Left ventricle myocardium inferior (tissue), 1 donor: ENCODE results near the gene VGLL2. TPM values are rescaled to one million over a fixed set of nuclear protein-coding genes. Genes with fewer than 3 reads are reported as not detected.

Source experiments
- DNase-seq: peaks from one replicate; pipeline ENCODE4 v3.0.0-alpha.2; 2020
- H3K27ac ChIP-seq: fragments of 200-600 bp; replicated peaks from 2 replicates; pipeline ENCODE4 v1.8.0; 2021
- H3K27me3 ChIP-seq: fragments of 200-600 bp; 2 replicates; pipeline ENCODE4 v1.8.0; 2021; ENCODE audit warnings: low read depth
- H3K36me3 ChIP-seq: fragments of 200-600 bp; 2 replicates; pipeline ENCODE4 v1.8.0; 2021
- H3K4me1 ChIP-seq: fragments of 200-600 bp; 2 replicates; pipeline ENCODE4 v1.8.0; 2021
- H3K4me3 ChIP-seq: fragments of 200-600 bp; 2 replicates; pipeline ENCODE4 v1.8.0; 2021; ENCODE audit warnings: mild to moderate bottlenecking, moderate library complexity
- H3K9me3 ChIP-seq: fragments of 200-600 bp; replicated peaks from 2 replicates; pipeline ENCODE4 v1.8.0; 2021
- intact Hi-C: fragments of 100-400 bp; cut with micrococcal nuclease; formaldehyde crosslinking; loops from one replicate; pipeline ENCODE4 v1.11.0; 2022
- total RNA-seq: library from RNA; stranded (reverse); fragmentation: NEBNext Ultra II Directional; extraction: Animal tissue kit (Norgen Biotek cat#: 25700); gene quantifications from one replicate; pipeline ENCODE4 v1.2.1, GENCODE V29; 2021
- TF ChIP-seq, protein P1 (sequence below): fragments of 200-600 bp; IDR thresholded peaks from 2 replicates; pipeline ENCODE4 v1.8.0; 2021; ENCODE audit warnings: antibody characterized with exemption, mild to moderate bottlenecking, borderline replicate concordance
- donor health status: DM: no; HTN: yes; CAD: no; lungs with severe emphysema.

Gene VGLL2
- total RNA-seq, 1 donor from 2014 or later = 2.4 TPM

- DNase-seq = no peak
- H3K9me3 ChIP-seq = no peaks in the 10 kb centered on the region
- no peak overlapping the region for H3K27ac ChIP-seq
- intact Hi-C loops = no loop called here
- TF ChIP-seq, protein P1, sequence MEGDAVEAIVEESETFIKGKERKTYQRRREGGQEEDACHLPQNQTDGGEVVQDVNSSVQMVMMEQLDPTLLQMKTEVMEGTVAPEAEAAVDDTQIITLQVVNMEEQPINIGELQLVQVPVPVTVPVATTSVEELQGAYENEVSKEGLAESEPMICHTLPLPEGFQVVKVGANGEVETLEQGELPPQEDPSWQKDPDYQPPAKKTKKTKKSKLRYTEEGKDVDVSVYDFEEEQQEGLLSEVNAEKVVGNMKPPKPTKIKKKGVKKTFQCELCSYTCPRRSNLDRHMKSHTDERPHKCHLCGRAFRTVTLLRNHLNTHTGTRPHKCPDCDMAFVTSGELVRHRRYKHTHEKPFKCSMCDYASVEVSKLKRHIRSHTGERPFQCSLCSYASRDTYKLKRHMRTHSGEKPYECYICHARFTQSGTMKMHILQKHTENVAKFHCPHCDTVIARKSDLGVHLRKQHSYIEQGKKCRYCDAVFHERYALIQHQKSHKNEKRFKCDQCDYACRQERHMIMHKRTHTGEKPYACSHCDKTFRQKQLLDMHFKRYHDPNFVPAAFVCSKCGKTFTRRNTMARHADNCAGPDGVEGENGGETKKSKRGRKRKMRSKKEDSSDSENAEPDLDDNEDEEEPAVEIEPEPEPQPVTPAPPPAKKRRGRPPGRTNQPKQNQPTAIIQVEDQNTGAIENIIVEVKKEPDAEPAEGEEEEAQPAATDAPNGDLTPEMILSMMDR = no peak
- H3K4me1 ChIP-seq = no peaks in the 10 kb centered on the region
- no peaks in the 10 kb centered on the region for H3K36me3 ChIP-seq
- no peaks in the 10 kb centered on the region for H3K27me3 ChIP-seq
- no peak overlapping the region for H3K4me3 ChIP-seq
Observed at GRCh38 chr6:117298941-117299340, 33.6 kb downstream of the VGLL2 start.

DNA sequence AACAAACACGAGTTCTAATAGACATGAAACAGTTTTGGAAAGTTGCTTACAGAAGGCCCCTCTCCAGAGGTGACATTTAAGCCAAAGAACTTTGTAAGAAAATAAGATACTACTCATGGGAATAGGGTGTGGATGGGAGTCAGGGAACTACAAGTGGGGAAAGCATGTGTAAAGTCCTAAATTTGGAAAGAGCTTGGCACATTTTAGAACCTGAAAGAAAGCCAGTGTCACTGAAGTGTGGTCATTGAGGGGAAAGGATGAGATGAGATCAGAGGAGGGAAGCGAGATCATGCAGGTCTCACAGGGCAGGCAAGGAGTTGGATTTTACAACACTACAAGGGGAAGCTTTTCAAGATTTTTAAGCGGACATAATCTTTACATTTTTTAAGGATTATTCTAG lies 38.0 kb downstream of the VGLL2 start:
- no peak for DNase-seq
- intact Hi-C loops = no loop called here
- Histone ChIP-seq H3K27ac (no peak overlapping the region), H3K36me3 (no peaks in the 10 kb centered on the region), H3K27me3 (no peaks in the 10 kb centered on the region), H3K9me3 (no peaks in the 10 kb centered on the region), H3K4me1 (no peaks in the 10 kb centered on the region), H3K4me3 (no peak overlapping the region)
- TF ChIP-seq, protein P1 = no peak

- Histone ChIP-seq H3K36me3 (no peaks in the 10 kb centered on the region), H3K4me3 (no peak overlapping the region), H3K27ac (no peak overlapping the region), H3K4me1 (no peaks in the 10 kb centered on the region), H3K9me3 (no peaks in the 10 kb centered on the region), H3K27me3 (no peaks in the 10 kb centered on the region)
- DNase-seq = no peak
- intact Hi-C loops = no loop called here
- TF ChIP-seq, protein P1 = no peak
Observed at GRCh38 chr6:117304446-117304845, 39.1 kb downstream of the VGLL2 start.

GRCh38 chr6:117306227-117306790 lies 41.0 kb downstream of the VGLL2 start:
- H3K27ac ChIP-seq = no peak overlapping the region
- H3K4me1 ChIP-seq = no peaks in the 10 kb centered on the region
- no peaks in the 10 kb centered on the region for H3K9me3 ChIP-seq
- TF ChIP-seq, protein P1 = no peak
- intact Hi-C loops = no loop called here
- no peaks in the 10 kb centered on the region for H3K27me3 ChIP-seq
- H3K36me3 ChIP-seq = no peaks in the 10 kb centered on the region
- no peak overlapping the region for H3K4me3 ChIP-seq
- no peak for DNase-seq

- H3K36me3 ChIP-seq = no peaks in the 10 kb centered on the region
- H3K27me3 ChIP-seq = no peaks in the 10 kb centered on the region
- no peak overlapping the region for H3K27ac ChIP-seq
- DNase-seq = no peak
- no peaks in the 10 kb centered on the region for H3K4me1 ChIP-seq
- H3K4me3 ChIP-seq = no peak overlapping the region
- H3K9me3 ChIP-seq = no peaks in the 10 kb centered on the region
- TF ChIP-seq, protein P1 = no peak
- intact Hi-C loops = no loop called here
Observed at GRCh38 chr6:117307655-117308054, 42.3 kb downstream of the VGLL2 start.

GRCh38 chr6:117309069-117309468 lies 43.7 kb downstream of the VGLL2 start:
- Histone ChIP-seq H3K27me3 (no peaks in the 10 kb centered on the region), H3K27ac (no peak overlapping the region), H3K4me3 (no peak overlapping the region), H3K9me3 (no peaks in the 10 kb centered on the region), H3K4me1 (no peaks in the 10 kb centered on the region), H3K36me3 (no peaks in the 10 kb centered on the region)
- TF ChIP-seq, protein P1 = no peak
- intact Hi-C loops = no loop called here
- DNase-seq = no peak
